Neural cell (in vitro differentiated cells): ENCODE results near the gene NTN4.

ENCODE experiments used
- EP300 ChIP-seq: fragments of 450-650 bp; conservative IDR thresholded peaks from 2 replicates; pipeline ENCODE4 v1.6.1; 2014; ENCODE audit warnings: antibody characterized with exemption, mild to moderate bottlenecking, moderate library complexity; ENCODE audit not compliant: poor library complexity, severe bottlenecking
- POLR2AphosphoS5 ChIP-seq: IDR thresholded peaks from 2 replicates; pipeline ENCODE4 v1.6.1; 2012
- SMC3 ChIP-seq: fragments of 450-650 bp; conservative IDR thresholded peaks from 2 replicates; pipeline ENCODE4 v1.6.1; 2014; ENCODE audit warnings: antibody characterized with exemption, mild to moderate bottlenecking, moderate library complexity; ENCODE audit not compliant: poor library complexity
- TF ChIP-seq, protein P1 (sequence below): fragments of 450-650 bp; IDR thresholded peaks from 2 replicates; pipeline ENCODE4 v1.5.1; 2014; ENCODE audit warnings: antibody characterized with exemption, mild to moderate bottlenecking, moderate library complexity; ENCODE audit not compliant: poor library complexity, severe bottlenecking
- TF ChIP-seq, protein P2 (sequence below): IDR thresholded peaks from 2 replicates; pipeline ENCODE4 v1.6.1; 2012; ENCODE audit warnings: borderline replicate concordance

DNA sequence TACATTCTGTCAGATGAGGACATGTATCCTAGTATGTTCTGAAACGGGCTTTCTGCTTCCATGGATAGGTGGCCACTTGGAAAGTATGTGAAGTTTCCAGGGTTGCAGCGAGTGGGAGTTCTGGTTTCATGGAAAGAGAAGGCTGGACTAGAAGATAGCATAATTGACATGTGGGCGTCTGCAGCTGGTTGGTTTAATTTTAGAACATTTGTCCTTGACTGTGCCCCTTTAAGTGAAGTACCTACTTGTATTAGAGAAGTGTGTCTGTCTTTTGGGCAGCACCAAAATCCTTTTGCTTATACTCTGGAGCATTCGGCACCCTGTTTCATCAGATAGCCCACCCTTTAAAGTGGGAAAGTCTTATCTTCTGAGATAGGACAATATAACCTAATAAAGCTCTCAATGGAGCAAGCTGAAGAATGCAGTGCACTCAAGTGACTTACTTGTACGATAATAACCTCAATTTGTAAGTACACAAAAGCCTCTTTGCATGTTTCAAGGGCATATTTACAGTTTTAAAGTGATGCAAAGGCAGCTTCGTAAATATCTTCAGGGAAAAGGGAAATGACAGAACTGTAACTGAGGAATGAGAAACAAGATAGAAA, 35.2 kb downstream of the NTN4 start:
- TF ChIP-seq SMC3 (no peak), EP300 (no peak), POLR2AphosphoS5 (no peak)
- TF ChIP-seq, protein P1, sequence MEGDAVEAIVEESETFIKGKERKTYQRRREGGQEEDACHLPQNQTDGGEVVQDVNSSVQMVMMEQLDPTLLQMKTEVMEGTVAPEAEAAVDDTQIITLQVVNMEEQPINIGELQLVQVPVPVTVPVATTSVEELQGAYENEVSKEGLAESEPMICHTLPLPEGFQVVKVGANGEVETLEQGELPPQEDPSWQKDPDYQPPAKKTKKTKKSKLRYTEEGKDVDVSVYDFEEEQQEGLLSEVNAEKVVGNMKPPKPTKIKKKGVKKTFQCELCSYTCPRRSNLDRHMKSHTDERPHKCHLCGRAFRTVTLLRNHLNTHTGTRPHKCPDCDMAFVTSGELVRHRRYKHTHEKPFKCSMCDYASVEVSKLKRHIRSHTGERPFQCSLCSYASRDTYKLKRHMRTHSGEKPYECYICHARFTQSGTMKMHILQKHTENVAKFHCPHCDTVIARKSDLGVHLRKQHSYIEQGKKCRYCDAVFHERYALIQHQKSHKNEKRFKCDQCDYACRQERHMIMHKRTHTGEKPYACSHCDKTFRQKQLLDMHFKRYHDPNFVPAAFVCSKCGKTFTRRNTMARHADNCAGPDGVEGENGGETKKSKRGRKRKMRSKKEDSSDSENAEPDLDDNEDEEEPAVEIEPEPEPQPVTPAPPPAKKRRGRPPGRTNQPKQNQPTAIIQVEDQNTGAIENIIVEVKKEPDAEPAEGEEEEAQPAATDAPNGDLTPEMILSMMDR: no peak
- TF ChIP-seq, protein P2, sequence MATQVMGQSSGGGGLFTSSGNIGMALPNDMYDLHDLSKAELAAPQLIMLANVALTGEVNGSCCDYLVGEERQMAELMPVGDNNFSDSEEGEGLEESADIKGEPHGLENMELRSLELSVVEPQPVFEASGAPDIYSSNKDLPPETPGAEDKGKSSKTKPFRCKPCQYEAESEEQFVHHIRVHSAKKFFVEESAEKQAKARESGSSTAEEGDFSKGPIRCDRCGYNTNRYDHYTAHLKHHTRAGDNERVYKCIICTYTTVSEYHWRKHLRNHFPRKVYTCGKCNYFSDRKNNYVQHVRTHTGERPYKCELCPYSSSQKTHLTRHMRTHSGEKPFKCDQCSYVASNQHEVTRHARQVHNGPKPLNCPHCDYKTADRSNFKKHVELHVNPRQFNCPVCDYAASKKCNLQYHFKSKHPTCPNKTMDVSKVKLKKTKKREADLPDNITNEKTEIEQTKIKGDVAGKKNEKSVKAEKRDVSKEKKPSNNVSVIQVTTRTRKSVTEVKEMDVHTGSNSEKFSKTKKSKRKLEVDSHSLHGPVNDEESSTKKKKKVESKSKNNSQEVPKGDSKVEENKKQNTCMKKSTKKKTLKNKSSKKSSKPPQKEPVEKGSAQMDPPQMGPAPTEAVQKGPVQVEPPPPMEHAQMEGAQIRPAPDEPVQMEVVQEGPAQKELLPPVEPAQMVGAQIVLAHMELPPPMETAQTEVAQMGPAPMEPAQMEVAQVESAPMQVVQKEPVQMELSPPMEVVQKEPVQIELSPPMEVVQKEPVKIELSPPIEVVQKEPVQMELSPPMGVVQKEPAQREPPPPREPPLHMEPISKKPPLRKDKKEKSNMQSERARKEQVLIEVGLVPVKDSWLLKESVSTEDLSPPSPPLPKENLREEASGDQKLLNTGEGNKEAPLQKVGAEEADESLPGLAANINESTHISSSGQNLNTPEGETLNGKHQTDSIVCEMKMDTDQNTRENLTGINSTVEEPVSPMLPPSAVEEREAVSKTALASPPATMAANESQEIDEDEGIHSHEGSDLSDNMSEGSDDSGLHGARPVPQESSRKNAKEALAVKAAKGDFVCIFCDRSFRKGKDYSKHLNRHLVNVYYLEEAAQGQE: no peak
